Measurements from ENCODE around the gene DTD1.

DNA sequence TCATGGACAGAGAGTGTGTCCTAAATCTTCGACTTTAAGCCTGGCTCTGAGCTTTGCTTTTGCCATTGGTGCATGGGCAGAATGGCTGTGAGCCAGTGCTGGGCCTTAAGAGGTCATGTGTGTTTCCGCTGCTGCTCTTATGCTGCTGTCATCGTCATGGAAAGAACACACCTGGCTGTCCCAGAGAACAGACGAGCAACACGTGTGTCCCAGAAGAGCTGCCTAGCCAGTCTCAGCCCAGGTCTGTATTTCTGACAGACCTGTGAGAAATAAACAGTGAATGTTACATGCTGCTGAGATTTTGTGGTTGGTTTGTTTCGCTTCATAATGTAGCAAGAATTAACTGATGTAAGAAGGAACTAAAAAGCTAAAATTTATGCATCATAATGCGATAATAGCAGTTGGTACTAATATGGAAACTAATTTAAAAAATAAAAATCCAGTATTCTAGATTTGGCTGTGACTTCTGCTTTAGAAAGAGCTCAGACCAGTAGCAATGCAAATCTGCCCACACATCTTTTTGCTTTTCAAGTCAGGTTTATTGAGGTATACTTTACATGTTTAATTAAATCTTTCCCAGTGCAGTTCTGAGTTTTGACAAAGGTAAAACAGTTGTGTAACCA, 214.3 kb downstream of the DTD1 start:
- TF ChIP-seq, protein P1, sequence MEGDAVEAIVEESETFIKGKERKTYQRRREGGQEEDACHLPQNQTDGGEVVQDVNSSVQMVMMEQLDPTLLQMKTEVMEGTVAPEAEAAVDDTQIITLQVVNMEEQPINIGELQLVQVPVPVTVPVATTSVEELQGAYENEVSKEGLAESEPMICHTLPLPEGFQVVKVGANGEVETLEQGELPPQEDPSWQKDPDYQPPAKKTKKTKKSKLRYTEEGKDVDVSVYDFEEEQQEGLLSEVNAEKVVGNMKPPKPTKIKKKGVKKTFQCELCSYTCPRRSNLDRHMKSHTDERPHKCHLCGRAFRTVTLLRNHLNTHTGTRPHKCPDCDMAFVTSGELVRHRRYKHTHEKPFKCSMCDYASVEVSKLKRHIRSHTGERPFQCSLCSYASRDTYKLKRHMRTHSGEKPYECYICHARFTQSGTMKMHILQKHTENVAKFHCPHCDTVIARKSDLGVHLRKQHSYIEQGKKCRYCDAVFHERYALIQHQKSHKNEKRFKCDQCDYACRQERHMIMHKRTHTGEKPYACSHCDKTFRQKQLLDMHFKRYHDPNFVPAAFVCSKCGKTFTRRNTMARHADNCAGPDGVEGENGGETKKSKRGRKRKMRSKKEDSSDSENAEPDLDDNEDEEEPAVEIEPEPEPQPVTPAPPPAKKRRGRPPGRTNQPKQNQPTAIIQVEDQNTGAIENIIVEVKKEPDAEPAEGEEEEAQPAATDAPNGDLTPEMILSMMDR (IDR thresholded peaks at IDR 0.05), result no peak
- TF ChIP-seq POLR2A (IDR thresholded peaks at IDR 0.05), result no peak

All from breast epithelium (tissue), 3 donors.